GM18502 (cell line): ENCODE measurements around the gene TMTC3.
"Not testable (repeated sequence)": the region's sequence is repeated elsewhere in the genome, so short reads cannot be mapped to it uniquely, and the experiment has no call there.

Experiments
- ATAC-seq: cut with Tn5 transposase; IDR thresholded peaks from one replicate; pipeline ENCODE4 v1.9.1; 2021; ENCODE audit warnings: mild to moderate bottlenecking; ENCODE audit not compliant: unreplicated experiment, poor library complexity

The TMTC3 gene

DNA sequence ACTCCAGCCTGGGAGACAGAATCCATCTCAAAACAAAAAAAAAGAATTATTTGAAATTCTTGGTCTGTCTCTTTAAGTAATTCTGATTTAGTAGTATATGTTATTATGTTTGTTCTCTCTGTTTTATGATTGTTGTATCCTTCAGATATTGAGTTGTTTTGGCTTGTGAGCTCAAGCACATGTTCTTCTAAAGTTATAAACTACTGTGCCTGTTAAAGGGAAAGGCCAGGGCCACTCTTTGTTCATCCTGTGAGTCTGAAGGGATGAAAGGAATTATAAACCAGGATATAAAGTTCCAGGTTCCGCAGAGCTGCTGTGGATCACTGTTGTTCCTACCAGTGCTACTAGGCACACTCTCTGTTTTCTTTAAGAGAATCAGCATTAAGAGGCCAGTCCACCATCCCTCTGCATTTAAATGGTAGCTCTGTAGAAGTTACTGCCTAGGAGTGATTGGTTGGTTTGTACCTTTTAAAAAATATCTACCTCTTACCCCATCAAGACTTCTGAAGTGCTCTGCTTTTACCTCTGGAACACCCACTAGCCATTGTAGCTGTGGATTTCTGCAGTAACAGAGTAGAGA, 14.1 kb downstream of the TMTC3 start:
- ATAC-seq, result no peak

DNA sequence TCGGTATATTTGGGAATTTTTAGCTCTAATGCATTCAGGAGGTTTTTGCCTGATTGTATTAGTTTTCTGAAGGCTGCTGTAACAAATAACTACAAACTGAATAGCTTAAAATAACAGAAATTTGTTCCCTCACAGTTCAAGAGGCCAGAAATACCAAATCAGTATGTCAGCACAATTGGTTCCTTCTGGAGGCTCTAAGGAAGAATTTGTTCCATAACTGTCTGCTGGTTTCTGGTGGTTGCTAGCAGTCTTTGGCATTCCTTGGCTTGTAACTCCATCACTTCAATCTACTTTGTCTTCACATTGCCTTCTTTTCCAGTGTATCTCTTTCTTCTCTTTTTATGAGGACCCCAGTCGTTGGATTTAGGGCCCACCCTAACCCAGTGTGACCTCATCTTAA, 21.3 kb downstream of the TMTC3 start:
- ATAC-seq, result no peak

DNA sequence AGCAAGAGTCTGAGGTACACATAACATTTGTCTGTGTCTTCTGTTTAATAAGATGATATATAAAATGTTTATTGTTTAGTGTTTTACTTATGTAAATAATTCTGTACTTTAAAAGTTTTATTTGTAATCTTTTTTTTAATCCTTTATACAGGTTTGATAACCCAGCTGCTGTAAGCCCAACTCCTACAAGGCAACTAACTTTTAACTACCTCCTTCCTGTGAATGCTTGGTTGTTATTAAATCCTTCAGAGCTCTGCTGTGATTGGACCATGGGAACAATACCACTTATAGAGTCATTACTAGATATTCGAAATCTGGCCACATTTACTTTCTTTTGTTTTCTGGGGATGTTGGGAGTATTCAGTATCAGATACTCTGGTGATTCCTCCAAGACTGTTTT, 24.1 kb downstream of the TMTC3 start:
- ATAC-seq, result no peak

- ATAC-seq, result no peak
Measured at GRCh38 chr12:88167384-88167783, 25.3 kb downstream of the TMTC3 start.

DNA sequence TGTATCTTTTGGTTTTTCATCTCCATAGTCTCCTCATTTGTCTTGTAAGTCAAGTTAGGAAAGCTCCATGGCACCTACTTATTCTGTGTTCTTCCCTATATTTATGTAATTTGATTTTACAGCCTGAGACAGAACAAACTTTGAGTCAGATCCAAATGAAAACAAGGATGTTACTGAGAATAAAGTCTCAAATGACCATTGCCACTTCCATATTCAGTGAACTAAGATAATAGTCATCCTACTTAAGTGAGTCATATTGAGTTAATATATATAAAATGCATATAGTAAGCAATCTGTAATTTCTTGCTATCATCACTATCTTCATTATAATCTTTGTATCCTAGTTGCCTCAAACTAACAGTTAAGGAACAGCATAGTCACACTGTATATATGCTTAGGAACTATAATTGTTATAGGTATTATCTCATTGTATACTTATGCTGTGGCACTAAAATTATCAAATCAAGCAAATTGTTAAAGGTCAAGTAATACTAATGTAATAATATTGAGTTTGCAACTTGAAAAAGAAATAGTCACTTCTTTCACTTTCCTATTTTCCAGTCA, 30.8 kb downstream of the TMTC3 start:
- no peak for ATAC-seq

- no peak for ATAC-seq
Measured at GRCh38 chr12:88175544-88175943, 33.4 kb downstream of the TMTC3 start.

DNA sequence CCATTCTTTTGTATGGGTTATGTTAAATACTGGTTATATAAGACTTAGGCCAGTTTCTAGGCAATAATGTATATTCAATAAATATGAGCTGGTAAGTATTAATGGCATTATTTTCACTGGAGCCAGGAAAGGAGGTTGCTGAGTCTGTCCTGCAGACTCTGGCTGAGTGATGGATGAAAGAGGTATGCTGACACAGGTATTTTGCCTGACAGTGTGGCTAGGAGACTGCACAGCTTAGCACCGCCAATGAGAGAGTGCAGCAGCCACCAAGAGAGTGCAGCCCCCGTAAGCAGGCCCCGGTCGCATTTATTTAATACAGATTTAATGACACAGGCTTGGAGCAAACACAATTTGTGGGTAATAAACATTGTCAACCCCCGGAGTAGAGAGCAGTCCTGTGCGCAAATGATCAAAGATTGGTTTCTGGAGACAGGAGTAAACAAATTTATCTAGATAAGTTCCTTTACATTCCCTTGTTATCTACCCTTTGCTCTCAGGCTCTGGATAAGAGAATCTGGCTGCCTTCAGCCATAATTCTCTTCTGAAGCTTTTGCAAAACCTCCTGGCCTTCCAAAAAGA, 37.4 kb downstream of the TMTC3 start:
- ATAC-seq, result no peak

DNA sequence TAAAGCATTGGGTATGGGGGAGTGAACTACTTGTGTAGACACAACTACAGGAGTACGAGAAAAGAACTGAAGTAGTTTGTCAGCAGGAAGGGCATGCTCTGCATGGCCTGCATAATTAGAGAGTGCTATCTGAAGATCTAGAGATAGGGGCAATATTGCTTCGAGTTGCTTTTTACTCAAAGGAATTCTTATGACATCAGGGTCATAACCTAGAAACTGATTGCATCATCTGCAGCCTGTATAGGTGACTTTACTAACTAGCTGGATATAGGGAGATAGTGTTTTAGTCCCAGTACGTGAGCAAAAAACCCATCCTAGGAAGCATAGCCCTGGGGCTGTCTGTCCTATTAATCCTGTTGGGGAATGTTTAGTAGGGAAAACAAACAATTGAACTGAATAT, 39.8 kb downstream of the TMTC3 start:
- no peak for ATAC-seq

DNA sequence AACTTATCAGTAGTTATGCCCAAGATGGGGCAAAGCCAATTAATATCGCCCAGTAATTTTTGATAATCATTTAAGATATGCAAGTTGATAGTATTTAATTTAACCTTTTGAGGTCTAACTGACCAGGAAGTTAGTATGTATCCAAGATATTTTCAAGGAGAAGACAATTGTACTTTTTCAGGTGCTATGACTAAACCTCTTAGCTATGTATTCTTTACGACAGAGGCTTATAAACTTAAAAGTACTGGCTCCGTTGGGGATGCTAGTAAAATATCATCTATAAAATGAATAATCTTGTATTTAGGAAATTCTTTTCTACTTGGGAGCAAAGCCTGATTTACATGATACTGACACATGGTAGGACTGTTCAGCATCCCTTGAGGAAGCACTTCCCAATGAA, 40.3 kb downstream of the TMTC3 start:
- ATAC-seq, result no peak

- ATAC-seq, result no peak
Measured at GRCh38 chr12:88184196-88184595, 42.1 kb downstream of the TMTC3 start.

DNA sequence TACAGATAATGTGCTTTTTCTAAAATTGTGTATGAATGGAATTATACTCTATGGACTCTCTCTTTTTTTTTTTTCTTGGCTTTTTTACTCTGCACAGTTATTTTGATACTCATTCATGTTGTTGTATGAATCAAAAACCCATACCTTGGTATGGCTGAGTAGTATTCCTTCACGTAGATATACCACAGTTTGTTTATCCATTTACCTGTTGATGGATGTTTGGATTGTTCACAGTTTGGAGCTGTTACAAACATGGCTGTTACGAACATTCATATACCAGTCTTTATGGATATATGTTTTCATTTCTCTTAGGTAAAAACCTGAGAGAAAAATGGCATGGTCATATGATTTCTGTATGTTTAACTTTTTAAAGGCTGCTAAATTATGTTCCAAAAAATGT, 43.2 kb downstream of the TMTC3 start:
- ATAC-seq, result no peak

- peak; percentile 94 for ATAC-seq
Measured at GRCh38 chr12:88185988-88186387, 43.9 kb downstream of the TMTC3 start.

DNA sequence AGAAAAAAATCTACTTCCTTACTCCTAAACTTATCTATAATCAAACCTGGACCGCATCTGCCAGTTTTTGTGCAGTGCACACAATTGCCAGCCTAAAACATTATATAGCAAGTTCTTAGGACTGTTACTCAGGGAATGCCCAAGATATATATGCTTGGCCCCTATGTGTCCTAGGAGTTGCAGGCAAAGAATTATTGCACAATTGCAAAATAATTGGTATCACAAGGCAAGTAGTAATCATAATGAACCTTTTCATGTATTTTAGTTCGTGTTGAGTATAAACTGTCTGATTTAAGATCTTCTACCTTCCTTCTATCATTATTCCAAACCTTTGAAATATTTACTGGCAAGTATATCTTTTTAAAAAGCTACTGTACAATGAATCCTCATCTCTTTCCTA, 45.5 kb downstream of the TMTC3 start:
- ATAC-seq, result no peak

DNA sequence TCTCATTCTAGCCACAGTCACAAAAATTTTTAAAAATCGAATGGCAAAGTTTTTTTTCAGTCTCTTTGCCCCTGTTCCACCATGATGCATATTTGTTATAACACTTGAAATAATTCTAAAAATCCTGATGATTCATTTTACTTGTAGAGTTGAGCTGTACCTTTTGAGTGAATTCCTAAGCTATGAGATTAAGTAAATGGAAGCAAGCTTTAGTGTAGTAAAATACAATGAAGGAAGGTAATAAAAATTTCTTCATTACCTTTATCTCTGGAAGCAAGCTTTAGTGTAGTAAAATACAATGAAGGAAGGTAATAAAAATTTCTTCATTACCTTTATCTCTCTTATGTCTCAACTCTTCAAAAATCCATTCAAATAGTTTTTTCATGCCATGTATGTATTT, 46.1 kb downstream of the TMTC3 start:
- no peak for ATAC-seq

- ATAC-seq, result no peak
Measured at GRCh38 chr12:88192426-88192825, 50.3 kb downstream of the TMTC3 start.

DNA sequence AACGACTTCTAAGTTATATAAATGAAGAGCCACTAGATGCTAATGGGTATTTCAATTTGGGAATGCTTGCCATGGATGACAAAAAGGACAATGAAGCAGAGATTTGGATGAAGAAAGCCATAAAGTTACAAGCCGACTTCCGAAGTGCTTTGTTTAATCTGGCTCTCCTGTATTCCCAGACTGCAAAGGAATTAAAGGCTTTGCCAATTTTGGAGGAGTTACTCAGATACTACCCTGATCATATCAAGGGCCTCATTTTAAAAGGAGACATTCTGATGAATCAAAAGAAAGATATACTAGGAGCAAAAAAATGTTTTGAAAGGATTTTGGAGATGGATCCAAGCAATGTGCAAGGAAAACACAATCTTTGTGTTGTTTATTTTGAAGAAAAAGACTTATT, 52.8 kb downstream of the TMTC3 start:
- ATAC-seq, result no peak

DNA sequence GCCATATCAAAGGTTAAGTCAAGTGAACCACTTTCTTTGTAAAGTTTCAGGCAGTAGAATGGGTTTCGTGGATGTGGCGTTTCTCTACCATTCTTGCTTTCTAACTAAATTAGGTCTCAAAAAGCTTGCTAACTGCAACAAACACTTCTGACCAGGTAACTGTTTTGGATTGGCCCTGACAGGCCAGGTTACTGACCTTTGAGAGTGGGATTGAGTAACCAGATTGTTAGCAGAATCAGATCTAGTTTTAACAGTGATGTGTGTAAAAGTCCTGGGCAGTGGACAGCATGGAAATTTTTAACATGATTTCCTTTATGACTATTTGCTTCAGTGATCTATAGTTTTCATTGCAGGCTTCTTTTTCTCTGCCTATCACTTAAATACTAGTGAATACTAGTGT, 57.9 kb downstream of the TMTC3 start:
- no peak for ATAC-seq

DNA sequence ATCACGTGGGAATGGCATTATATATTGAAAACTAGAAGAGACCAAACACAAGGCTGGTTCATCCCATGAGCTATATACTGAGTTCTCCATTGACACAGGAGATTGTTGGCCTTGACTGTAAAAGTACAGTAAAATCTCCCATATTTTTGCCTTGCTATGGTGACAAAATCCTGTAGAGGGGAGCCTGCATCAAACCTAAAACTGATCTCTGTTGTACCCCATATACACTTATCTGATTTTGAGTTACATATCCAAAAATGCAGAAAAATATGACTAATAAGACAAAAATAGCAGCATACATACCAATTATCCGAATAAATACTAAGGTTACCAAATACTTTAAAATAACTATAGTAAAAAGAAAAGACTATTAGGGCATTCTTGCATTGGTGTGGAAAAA, 60.4 kb downstream of the TMTC3 start:
- ATAC-seq, result no peak

DNA sequence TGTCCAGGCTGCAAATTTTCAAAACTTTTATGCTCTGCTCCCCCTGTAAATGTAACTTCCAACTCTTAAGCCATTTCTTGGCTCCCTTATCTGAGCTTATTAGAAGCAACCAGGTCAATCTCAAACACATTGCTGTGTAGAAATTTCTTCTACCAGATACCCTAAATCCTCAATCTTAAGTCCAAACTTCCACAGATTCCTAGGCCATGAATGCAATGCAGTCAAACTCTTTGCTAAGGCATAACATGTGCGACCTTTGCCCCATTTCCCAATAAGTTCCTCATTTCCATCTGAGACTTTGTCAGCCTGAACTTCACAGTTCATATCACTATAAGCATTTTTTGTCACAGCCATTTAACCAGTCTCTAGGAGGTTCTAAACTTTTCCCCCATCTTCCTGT, 64.5 kb downstream of the TMTC3 start:
- no peak for ATAC-seq

- ATAC-seq, result no peak
Measured at GRCh38 chr12:88207921-88208620, 66.0 kb downstream of the TMTC3 start.

GRCh38 chr12:88208661-88209060, 66.6 kb downstream of the TMTC3 start:
- ATAC-seq, result no peak

DNA sequence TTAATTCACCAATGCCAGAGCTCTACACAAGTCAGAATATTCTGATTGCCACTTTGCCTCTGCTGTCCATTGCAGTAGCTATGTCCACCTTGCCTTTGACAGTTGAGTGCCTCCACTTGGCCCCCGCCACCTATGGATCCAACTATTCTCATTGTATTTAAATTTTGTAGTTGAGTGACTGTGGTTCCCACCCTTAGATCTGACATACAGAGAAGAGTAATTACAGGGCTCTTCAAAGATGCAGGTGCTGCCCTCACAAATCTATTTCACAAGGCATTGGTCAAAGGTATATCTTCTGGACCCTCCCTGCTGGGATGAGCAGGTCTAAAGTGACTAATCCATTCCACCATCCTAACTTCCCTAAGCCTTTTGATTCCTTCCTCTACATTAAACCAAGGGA, 68.2 kb downstream of the TMTC3 start:
- ATAC-seq, result not testable (repeated sequence)
